MM.1S (cell line): ENCODE data around the gene EAF1.

Experiments used
- DNase-seq: peaks from one replicate; pipeline ENCODE4 v3.0.0-alpha.2; 2015
- H2AFZ ChIP-seq: fragments of 300-600 bp; sonication (generic); 2 replicates; pipeline ENCODE4 v1.6.0; 2016; ENCODE audit warnings: antibody characterized with exemption, low read length
- H3F3A ChIP-seq: fragments of 300-600 bp; sonication (generic); 2 replicates; pipeline ENCODE4 v1.6.1; 2016; ENCODE audit warnings: mild to moderate bottlenecking, antibody characterized with exemption, low read length, moderate library complexity, mixed read lengths; ENCODE audit not compliant: insufficient read depth
- H3K27ac ChIP-seq: fragments of 300-600 bp; sonication (generic); 2 replicates; pipeline ENCODE4 v1.5.1; 2016; ENCODE audit warnings: mild to moderate bottlenecking, low read length
- H3K27me3 ChIP-seq: fragments of 300-600 bp; sonication (generic); replicated peaks from 2 replicates; pipeline ENCODE4 v1.6.0; 2016; ENCODE audit warnings: low read length; ENCODE audit not compliant: insufficient read depth
- H3K36me3 ChIP-seq: fragments of 300-600 bp; sonication (generic); replicated peaks from 2 replicates; pipeline ENCODE4 v1.6.1; 2016; ENCODE audit warnings: mild to moderate bottlenecking, low read length, mixed read lengths; ENCODE audit not compliant: insufficient read depth
- H3K4me1 ChIP-seq: fragments of 300-600 bp; sonication (generic); 2 replicates; pipeline ENCODE4 v1.6.1; 2016; ENCODE audit warnings: low read length, mixed read lengths
- H3K4me2 ChIP-seq: fragments of 300-600 bp; sonication (generic); 2 replicates; pipeline ENCODE4 v1.6.0; 2016; ENCODE audit warnings: low read depth, low read length
- H3K4me3 ChIP-seq: fragments of 300-600 bp; sonication (generic); 2 replicates; pipeline ENCODE4 v1.5.1; 2016; ENCODE audit warnings: low read length, mixed read lengths
- H3K79me2 ChIP-seq: fragments of 300-600 bp; sonication (generic); 2 replicates; pipeline ENCODE4 v1.6.1; 2016; ENCODE audit warnings: mixed run types, low read length, mixed read lengths
- H3K9ac ChIP-seq: fragments of 300-600 bp; sonication (generic); 2 replicates; pipeline ENCODE4 v1.6.1; 2016; ENCODE audit warnings: low read length, mixed read lengths
- H3K9me2 ChIP-seq: fragments of 300-600 bp; sonication (generic); replicated peaks from 2 replicates; pipeline ENCODE4 v1.6.1; 2016; ENCODE audit warnings: mild to moderate bottlenecking, low read length, mixed read lengths; ENCODE audit not compliant: insufficient read depth
- H3K9me3 ChIP-seq: fragments of 300-600 bp; sonication (generic); replicated peaks from 2 replicates; pipeline ENCODE4 v1.6.1; 2016; ENCODE audit warnings: mild to moderate bottlenecking, low read length, mixed read lengths; ENCODE audit not compliant: insufficient read depth
- H4K20me1 ChIP-seq: fragments of 300-600 bp; sonication (generic); 2 replicates; pipeline ENCODE4 v1.6.1; 2016; ENCODE audit warnings: mild to moderate bottlenecking, low read length, moderate library complexity, mixed read lengths; ENCODE audit not compliant: insufficient read depth
- EZH2 ChIP-seq: fragments of 300-600 bp; sonication (generic); optimal IDR thresholded peaks from 2 replicates; pipeline ENCODE3; 2017; ENCODE audit warnings: low read depth, mild to moderate bottlenecking, antibody characterized with exemption, low read length, mixed read lengths
- EZH2phosphoT487 ChIP-seq: fragments of 300-600 bp; sonication (generic); IDR thresholded peaks from 2 replicates; pipeline ENCODE4 v1.6.1; 2018; ENCODE audit warnings: antibody characterized with exemption, low read length
- TF ChIP-seq, protein P1 (sequence below): fragments of 300-600 bp; sonication (generic); IDR thresholded peaks from 2 replicates; pipeline ENCODE4 v1.5.1; 2016; ENCODE audit warnings: antibody characterized with exemption, low read length, mixed read lengths

EAF1 gene

GRCh38 chr3:15491143-15491542, 63.7 kb downstream of the EAF1 start:
- no peak overlapping the region for H2AFZ ChIP-seq
- no peak overlapping the region for H3K4me2 ChIP-seq
- H3K79me2 ChIP-seq: no peaks in the 10 kb centered on the region
- no peaks in the 10 kb centered on the region for H3K9me2 ChIP-seq
- no peaks in the 10 kb centered on the region for H4K20me1 ChIP-seq
- no peak overlapping the region for H3K4me3 ChIP-seq
- H3K27me3 ChIP-seq: no peaks in the 10 kb centered on the region
- no peaks in the 10 kb centered on the region for H3K9me3 ChIP-seq
- no peaks in the 10 kb centered on the region for H3F3A ChIP-seq
- TF ChIP-seq, protein P1, sequence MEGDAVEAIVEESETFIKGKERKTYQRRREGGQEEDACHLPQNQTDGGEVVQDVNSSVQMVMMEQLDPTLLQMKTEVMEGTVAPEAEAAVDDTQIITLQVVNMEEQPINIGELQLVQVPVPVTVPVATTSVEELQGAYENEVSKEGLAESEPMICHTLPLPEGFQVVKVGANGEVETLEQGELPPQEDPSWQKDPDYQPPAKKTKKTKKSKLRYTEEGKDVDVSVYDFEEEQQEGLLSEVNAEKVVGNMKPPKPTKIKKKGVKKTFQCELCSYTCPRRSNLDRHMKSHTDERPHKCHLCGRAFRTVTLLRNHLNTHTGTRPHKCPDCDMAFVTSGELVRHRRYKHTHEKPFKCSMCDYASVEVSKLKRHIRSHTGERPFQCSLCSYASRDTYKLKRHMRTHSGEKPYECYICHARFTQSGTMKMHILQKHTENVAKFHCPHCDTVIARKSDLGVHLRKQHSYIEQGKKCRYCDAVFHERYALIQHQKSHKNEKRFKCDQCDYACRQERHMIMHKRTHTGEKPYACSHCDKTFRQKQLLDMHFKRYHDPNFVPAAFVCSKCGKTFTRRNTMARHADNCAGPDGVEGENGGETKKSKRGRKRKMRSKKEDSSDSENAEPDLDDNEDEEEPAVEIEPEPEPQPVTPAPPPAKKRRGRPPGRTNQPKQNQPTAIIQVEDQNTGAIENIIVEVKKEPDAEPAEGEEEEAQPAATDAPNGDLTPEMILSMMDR: no peak
- TF ChIP-seq EZH2phosphoT487 (no peak), EZH2 (no peak)
- no peak overlapping the region for H3K27ac ChIP-seq
- H3K9ac ChIP-seq: no peak overlapping the region
- H3K36me3 ChIP-seq: no peaks in the 10 kb centered on the region
- DNase-seq: no peak
- no peaks in the 10 kb centered on the region for H3K4me1 ChIP-seq
